GM21360 (cell line): ENCODE data around the gene ZNF57.
"Not testable (repeated sequence)": the region's sequence is repeated elsewhere in the genome, so short reads cannot be mapped to it uniquely, and the experiment has no call there.

Source experiments
- ATAC-seq: cut with Tn5 transposase; IDR thresholded peaks from one replicate; pipeline ENCODE4 v1.9.1; 2021; ENCODE audit warnings: mild to moderate bottlenecking, moderate library complexity; ENCODE audit not compliant: unreplicated experiment

The ZNF57 gene

DNA sequence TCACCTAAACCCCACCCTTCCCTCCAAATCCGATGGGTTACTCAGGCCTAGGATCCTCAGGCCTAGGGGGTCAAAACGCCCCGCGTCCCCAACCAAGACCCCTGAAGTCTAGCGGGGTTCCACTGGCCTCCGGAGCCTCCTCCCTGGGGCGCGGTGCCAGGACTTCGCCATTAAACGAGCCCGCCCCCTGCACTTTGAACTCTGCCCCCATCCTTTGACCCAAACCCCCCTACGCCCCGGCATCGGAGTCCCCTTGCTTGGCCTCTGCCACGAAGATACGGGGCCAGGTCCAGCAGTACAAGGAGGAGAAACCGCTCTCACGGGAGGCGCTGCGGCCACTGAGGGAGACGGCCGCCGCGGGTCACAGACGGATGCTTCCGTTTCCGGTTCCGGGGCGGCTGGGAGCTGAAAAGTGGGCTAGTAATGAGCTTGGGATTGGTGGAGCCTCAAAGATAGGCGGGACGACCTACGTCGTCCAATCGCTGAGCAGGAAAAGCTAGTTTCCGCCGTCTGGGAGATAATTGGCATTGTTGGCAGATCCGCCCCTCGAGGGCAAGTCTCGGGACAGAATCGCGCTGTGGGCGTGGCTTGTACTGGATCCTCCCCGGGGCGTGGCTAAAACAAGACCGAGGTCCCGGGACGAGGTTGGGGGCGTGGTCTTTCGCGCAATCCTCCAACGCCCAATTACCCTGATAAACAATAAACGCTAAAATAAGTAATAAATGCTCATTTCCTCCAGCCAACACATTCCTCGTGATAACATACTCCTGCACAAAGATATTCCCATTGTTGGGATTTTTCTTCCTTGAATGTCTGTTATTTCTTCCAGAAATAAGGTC lies 49.8 kb downstream of the ZNF57 start:
- peak; percentile 86 for ATAC-seq

DNA sequence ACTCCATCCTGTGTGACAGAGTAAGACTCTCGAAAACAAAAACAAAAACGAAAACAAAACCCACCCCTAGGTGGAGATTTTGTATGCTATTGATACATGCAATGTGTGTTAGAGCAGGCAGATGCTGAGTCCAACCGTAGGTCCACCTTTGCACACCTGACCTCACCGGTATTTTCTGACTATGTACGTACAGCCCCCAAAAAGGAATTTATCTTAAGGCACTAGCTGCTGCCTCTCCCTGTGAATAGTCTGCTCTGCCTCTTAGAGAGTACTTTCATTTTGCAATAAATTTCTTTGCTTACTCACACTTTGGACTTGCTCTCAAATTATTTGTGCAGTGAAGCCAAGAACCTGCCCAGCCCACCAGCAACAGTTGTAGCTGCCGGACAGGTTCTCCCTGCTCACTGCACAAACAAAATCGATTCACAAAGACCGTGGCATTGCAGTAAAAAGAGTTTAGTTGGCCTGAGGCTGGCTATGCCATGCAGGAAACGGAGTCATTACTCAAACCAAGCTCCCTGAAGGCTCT lies 52.3 kb downstream of the ZNF57 start:
- ATAC-seq: no peak

DNA sequence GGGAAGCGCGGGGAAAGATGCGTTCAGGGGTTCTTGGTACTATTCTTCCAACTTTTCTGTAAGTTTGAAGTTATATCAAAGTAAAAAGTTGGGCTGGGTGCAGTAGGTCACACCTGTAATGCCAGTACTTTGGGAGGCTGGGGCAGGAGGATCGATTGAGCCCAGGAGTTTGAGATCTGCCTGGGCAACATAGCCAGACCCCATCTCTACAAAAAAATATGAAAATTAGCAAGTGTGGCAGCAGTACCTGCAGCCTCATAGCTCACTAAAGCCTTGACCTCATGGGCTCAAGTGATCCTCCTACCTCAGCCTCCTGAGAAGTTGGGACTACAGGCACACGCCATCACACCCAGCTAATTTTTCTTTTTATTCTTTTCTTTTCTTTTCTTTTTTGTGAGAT lies 56.4 kb downstream of the ZNF57 start:
- no peak for ATAC-seq

DNA sequence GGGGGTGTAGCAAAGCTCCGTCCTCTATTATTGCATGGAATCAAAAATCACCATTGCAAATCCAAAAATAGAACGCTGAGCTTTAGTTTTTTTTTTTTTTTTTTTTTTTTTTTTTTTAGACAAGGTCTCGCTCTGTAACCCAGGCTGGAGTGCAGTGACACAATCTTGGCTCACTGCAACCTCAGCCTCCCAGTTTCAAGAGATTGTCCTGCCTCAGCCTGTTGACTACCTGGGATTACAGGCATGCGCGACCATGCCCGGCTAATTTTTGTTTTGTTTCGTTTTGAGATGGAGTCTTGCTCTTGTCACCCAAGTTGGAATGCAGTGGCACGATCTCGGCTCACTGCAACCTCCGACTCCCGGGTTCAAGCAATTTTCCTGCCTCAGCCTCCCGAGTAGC lies 59.4 kb downstream of the ZNF57 start:
- ATAC-seq: no peak

DNA sequence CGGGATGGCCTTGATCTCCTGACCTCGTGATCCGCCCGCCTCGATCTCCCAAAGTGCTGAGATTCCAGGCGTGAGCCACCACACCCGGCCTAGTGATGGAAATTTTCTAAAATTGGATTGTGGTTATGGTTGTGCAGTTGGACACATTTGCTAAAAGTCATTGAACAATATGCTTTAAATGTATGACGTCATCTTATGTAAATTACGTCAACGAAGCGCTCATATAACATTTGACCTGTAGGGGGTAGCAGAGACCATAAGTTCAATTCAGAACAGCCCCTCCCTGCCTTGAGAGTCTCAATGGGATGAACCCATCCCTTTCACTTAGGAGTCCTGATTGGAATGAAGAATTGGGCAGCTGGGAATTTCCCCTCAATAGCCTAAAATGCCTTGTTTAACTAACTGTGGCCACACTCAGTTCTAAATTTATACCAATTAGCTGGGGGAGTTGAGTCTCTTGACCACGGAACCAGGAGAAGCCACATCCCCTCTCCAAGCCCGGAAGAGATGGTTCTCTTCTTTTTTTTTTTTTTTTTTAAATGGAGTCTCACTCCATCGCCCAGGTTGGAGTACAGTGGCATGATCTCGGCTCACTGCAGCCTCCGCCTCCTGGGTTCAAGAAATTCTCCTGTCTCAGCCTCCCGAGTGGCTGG lies 61.4 kb downstream of the ZNF57 start:
- no peak for ATAC-seq

DNA sequence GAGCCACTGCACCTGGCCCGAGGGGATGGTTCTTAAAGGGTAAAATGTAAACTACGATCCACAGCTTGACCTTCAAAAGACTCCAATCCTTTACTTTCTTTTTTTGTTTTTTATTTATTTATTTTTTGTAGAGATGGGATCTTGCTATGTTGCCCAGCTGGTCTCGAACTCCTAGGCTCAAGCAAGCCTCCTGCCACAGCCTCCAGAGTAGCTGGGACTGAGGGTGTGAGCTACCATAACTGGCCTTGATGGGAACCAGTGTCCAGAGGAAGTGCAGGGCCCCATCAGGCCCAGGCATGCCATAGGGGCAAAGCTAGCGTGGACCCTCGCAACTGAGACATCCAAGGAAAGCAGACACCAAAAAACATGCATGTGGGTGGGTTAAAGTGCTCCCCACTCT lies 62.4 kb downstream of the ZNF57 start:
- no peak for ATAC-seq

DNA sequence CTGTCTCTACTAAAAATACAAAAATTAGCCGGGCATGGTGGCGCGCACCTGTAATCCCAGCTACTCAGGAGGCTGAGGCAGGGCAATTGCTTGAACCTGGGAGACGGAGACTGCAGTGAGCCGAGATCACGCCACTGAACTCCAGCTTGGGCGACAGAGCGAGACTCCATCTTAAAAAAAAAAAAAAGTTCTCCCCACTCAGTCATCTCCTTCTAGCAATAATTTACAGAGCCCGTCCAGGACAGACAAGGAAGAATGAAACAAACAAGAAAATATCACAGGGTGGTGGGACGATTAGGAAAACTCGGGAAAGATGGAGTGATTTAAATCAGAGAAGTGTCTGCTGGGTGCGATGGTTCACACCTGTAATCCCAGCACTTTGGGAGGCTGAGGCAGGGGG lies 62.9 kb downstream of the ZNF57 start:
- ATAC-seq: not testable (repeated sequence)

DNA sequence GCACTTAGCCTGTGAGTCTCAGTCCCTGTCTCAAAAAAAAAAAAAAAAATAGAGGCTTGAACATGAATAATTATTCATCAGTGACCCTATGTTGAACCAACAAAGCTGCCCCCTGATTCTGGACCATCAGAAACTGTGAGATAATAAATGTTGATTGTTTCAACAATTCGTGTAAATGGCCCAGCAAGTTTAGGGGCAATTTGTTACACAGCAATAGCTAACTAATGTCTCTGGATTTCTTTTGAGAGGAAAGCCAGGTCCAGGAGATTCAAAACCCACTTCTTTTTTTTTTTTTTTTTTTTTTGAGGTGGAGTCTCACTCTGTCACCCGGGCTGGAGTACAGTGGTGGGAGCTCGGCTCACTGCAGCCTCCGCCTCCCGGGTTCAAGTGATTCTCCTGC lies 64.1 kb downstream of the ZNF57 start:
- ATAC-seq: no peak

DNA sequence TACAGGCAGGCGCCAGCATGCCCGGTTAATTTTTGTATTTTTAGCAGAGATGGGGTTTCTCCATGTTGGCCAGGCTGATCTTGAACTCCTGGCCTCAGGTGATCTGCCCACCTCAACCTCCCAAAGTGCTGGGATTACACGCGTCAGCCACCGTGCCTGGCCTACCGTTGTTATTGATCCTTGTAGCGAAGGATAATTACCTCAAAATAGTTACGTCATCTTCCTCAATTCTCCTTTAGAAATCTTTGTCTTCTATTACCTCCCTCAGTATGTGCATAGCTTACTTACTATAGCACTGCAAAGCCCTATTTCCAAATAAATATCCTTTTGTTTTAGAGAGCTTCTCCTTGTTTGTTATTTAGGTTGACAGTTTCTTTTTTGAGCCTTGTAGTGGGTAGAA lies 67.2 kb downstream of the ZNF57 start:
- ATAC-seq: no peak
